Astrocyte (in vitro differentiated cells and primary cell): ENCODE results near the gene PLXNB1. TPM values are rescaled to one million over a fixed set of nuclear protein-coding genes. Genes with fewer than 3 reads are reported as not detected.

Experiments
- DNase-seq: peaks from one replicate; pipeline ENCODE4 v3.0.0-alpha.2; 2010; ENCODE audit warnings: low read depth
- FAIRE-seq: peaks from 2 replicates; lab custom pipeline; 2011; peaks lifted over from hg19 to GRCh38; lab: Jason Lieb, UNC
- H2AFZ ChIP-seq: 2 replicates; pipeline ENCODE4 v1.6.0; 2012; ENCODE audit warnings: low read depth, low read length, inconsistent platforms
- H3K27ac ChIP-seq: 2 replicates; pipeline ENCODE4 v1.5.1; 2011; ENCODE audit warnings: low read depth, low read length, inconsistent platforms
- H3K27me3 ChIP-seq: 2 replicates; pipeline ENCODE4 v1.6.0; 2011; ENCODE audit warnings: low read length, inconsistent platforms; ENCODE audit not compliant: insufficient read depth
- H3K36me3 ChIP-seq: 2 replicates; pipeline ENCODE4 v1.5.1; 2011; ENCODE audit warnings: low read length, inconsistent platforms; ENCODE audit not compliant: insufficient read depth
- H3K4me1 ChIP-seq: 2 replicates; pipeline ENCODE4 v1.5.1; 2011; ENCODE audit warnings: low read length, inconsistent platforms; ENCODE audit not compliant: insufficient read depth
- H3K4me2 ChIP-seq: 2 replicates; pipeline ENCODE4 v1.6.0; 2012; ENCODE audit warnings: low read length, inconsistent platforms
- H3K4me3 ChIP-seq: 2 replicates; pipeline ENCODE4 v1.5.1; 2011; ENCODE audit warnings: low read depth, mild to moderate bottlenecking, low read length, inconsistent platforms; ENCODE audit not compliant: insufficient read depth
- H3K79me2 ChIP-seq: 2 replicates; pipeline ENCODE4 v1.6.0; 2012; ENCODE audit warnings: mild to moderate bottlenecking, low read length, inconsistent platforms; ENCODE audit not compliant: insufficient read depth
- H3K9ac ChIP-seq: 2 replicates; pipeline ENCODE4 v1.6.0; 2012; ENCODE audit warnings: mild to moderate bottlenecking, low read length, inconsistent platforms
- H3K9me3 ChIP-seq: 2 replicates; pipeline ENCODE4 v1.5.1; 2012; ENCODE audit warnings: low read depth, mild to moderate bottlenecking, low read length, inconsistent platforms; ENCODE audit not compliant: insufficient read depth
- H4K20me1 ChIP-seq: 2 replicates; pipeline ENCODE4 v1.6.0; 2012; ENCODE audit warnings: low read length, inconsistent platforms; ENCODE audit not compliant: insufficient read depth
- H3K27ac Mint-ChIP-seq: one replicate; pipeline ENCODE4 v1.8.0; 2021; ENCODE audit warnings: mild to moderate bottlenecking, mixed read lengths; ENCODE audit not compliant: unreplicated experiment
- H3K27me3 Mint-ChIP-seq: one replicate; pipeline ENCODE4 v1.8.0; 2021; ENCODE audit warnings: low read depth, mixed read lengths; ENCODE audit not compliant: unreplicated experiment
- H3K36me3 Mint-ChIP-seq: one replicate; pipeline ENCODE4 v1.8.0; 2021; ENCODE audit warnings: low read depth, mixed read lengths; ENCODE audit not compliant: unreplicated experiment
- H3K4me1 Mint-ChIP-seq: one replicate; pipeline ENCODE4 v1.8.0; 2021; ENCODE audit warnings: low read depth, mixed read lengths; ENCODE audit not compliant: unreplicated experiment
- H3K4me3 Mint-ChIP-seq: one replicate; pipeline ENCODE4 v1.8.0; 2021; ENCODE audit warnings: mild to moderate bottlenecking, moderate library complexity, mixed read lengths; ENCODE audit not compliant: unreplicated experiment
- H3K9me3 Mint-ChIP-seq: one replicate; pipeline ENCODE4 v1.8.0; 2021; ENCODE audit warnings: mild to moderate bottlenecking, mixed read lengths; ENCODE audit not compliant: unreplicated experiment
- EZH2 ChIP-seq: IDR thresholded peaks from 2 replicates; pipeline ENCODE4 v1.6.1; 2012; ENCODE audit warnings: mild to moderate bottlenecking, low read length, inconsistent platforms; ENCODE audit not compliant: insufficient read depth
- total RNA-seq: library from RNA; stranded (reverse); gene quantifications from 2 replicates; pipeline ENCODE4 v1.2.1, GENCODE V29; 2021
- TF ChIP-seq, protein P1 (sequence below): IDR thresholded peaks from 2 replicates; pipeline ENCODE4 v1.5.1; 2011; ENCODE audit warnings: low read depth, mild to moderate bottlenecking, inconsistent platforms, low read length, moderate library complexity; ENCODE audit not compliant: insufficient read depth

The PLXNB1 gene
- total RNA-seq, 1 donor from 2014 or later = 59.2 TPM

DNA sequence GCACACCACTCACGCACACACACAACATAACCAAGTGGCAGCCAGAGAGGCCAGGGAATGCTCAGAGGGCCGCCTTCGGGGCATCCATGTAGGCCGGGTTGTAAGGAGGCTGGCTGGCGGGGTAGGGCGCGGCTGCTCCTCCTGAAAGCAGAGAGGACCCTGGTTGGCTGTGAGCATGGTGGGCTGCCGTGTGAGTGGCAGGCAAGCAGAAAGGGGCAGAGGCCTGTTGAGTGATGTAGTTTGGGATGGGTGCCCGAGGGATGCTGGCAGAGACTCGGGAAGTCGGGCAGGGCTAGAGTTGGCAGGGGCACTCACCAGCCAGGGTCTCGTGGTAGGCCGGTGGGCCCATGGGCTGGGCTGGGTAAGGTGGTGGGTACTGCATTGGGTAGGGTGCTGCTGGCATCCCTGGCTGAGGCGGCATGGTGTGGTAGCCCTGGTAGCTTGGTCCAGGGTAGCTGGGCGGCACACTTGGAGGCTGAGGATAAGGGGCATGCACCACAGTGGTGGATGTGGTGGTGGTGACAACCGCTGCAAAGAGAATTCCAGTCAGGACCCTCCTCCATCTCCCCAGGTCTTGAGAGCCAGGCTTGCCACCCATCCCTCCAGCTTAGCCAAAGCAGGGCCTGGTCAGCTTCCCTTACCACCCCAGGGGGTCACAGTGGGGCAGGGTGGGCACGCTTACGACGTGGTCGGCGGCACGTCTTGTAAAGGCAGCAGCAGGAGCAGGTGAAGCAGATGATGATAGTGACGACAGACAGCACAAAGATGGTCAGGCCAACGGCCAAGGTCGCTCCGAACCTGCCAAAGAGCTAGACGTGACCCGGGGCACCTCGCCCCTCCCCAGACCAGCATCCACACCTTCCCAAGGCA is 39.4 kb upstream of the PLXNB1 start:
- Histone ChIP-seq H3K4me3 (no peak overlapping the region), H4K20me1 (peaks cover 14% of the 10 kb centered on the region), H3K79me2 (peaks cover 66% of the 10 kb centered on the region), H3K4me2 (no peak overlapping the region), H3K27me3 (no peaks in the 10 kb centered on the region), H3K9me3 (no peaks in the 10 kb centered on the region), H3K9ac (no peak overlapping the region), H3K4me1 (peaks cover 34% of the 10 kb centered on the region), H3K36me3 (peaks cover 7% of the 10 kb centered on the region), H2AFZ (no peak overlapping the region), H3K27ac (no peak overlapping the region)
- H3K4me3 Mint-ChIP-seq = peak overlapping the region; percentile 55
- no peaks in the 10 kb centered on the region for H3K27me3 Mint-ChIP-seq
- H3K36me3 Mint-ChIP-seq = peaks cover 14% of the 10 kb centered on the region
- FAIRE-seq (no peak), DNase-seq (no peak)
- no peaks in the 10 kb centered on the region for H3K9me3 Mint-ChIP-seq
- H3K27ac Mint-ChIP-seq = no peak overlapping the region
- H3K4me1 Mint-ChIP-seq = peaks cover 21% of the 10 kb centered on the region
- TF ChIP-seq, protein P1, sequence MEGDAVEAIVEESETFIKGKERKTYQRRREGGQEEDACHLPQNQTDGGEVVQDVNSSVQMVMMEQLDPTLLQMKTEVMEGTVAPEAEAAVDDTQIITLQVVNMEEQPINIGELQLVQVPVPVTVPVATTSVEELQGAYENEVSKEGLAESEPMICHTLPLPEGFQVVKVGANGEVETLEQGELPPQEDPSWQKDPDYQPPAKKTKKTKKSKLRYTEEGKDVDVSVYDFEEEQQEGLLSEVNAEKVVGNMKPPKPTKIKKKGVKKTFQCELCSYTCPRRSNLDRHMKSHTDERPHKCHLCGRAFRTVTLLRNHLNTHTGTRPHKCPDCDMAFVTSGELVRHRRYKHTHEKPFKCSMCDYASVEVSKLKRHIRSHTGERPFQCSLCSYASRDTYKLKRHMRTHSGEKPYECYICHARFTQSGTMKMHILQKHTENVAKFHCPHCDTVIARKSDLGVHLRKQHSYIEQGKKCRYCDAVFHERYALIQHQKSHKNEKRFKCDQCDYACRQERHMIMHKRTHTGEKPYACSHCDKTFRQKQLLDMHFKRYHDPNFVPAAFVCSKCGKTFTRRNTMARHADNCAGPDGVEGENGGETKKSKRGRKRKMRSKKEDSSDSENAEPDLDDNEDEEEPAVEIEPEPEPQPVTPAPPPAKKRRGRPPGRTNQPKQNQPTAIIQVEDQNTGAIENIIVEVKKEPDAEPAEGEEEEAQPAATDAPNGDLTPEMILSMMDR = no peak
- TF ChIP-seq EZH2 = no peak

GRCh38 chr3:48468329-48468731 is 38.4 kb upstream of the PLXNB1 start:
- peaks cover 32% of the 10 kb centered on the region for H3K4me1 ChIP-seq
- H3K4me1 Mint-ChIP-seq = peaks cover 18% of the 10 kb centered on the region
- no peak overlapping the region for H3K9ac ChIP-seq
- no peak overlapping the region for H2AFZ ChIP-seq
- no peak overlapping the region for H3K4me2 ChIP-seq
- no peak overlapping the region for H3K4me3 Mint-ChIP-seq
- no peak overlapping the region for H3K4me3 ChIP-seq
- no peaks in the 10 kb centered on the region for H3K9me3 ChIP-seq
- no peak for DNase-seq
- no peak for TF ChIP-seq EZH2
- TF ChIP-seq, protein P1 = no peak
- H3K79me2 ChIP-seq = peaks cover 66% of the 10 kb centered on the region
- H3K27me3 ChIP-seq = no peaks in the 10 kb centered on the region
- FAIRE-seq = no peak
- H3K27ac Mint-ChIP-seq = no peak overlapping the region
- H3K27me3 Mint-ChIP-seq = no peaks in the 10 kb centered on the region
- H3K9me3 Mint-ChIP-seq = no peaks in the 10 kb centered on the region
- peaks cover 7% of the 10 kb centered on the region for H3K36me3 ChIP-seq
- H4K20me1 ChIP-seq = peaks cover 14% of the 10 kb centered on the region
- peaks cover 14% of the 10 kb centered on the region for H3K36me3 Mint-ChIP-seq
- no peak overlapping the region for H3K27ac ChIP-seq
